ENCODE data around the gene IPMK. TPM values are rescaled to one million over a fixed set of nuclear protein-coding genes. Genes with fewer than 3 reads are reported as not detected.
"Not testable (repeated sequence)": the region's sequence is repeated elsewhere in the genome, so short reads cannot be mapped to it uniquely, and the experiment has no call there.

IPMK gene
- total and polyA plus RNA-seq, 2 donors (not counting 3 experiments of a cell fraction or from before 2014, with no cell fraction given) = 1.4 to 8.1 TPM

DNA sequence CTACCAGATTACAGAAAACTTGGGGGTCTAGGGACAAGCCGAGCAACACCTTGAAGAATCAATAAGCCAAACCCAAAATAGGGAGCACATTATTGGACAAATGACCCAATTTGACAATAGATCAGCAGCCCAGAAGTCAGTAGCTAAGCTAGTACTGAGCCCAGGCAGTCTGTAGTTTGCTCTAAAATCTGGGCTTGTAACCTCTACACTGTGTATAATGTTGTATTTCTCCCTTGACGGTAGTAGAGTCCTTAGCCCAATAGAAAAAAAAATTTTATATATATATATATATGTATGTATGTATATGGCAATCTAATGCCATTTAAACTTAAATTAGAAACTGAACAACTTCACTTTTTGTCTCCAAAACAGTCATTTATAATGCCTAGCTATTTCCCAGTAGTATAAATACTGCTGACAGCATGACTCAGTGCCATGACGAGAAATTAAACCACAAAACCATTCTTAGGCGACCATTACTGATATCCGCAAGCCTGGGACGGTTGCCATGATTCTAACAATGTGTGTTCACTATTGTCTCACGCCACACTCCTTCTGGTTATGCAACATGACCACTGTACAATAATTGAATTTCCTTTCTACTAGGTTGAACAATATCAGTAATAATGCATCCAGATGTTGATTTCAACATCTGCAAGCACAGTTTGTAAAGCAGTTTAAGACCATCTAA is 110.5 kb downstream of the IPMK start:
- no peaks in the 10 kb centered on the region for H3K9me3 ChIP-seq (replicated peaks; ENCODE audit: control insufficient read depth, insufficient read depth, low read length)
- intact Hi-C loops (cut with micrococcal nuclease) (no loop called here), dilution Hi-C loops (cut with MboI; ENCODE audit: extremely low pct_ligation_motif_present, low sequenced_read_pairs) (no loop called here)
- no peak for DNase-seq (ENCODE audit: low read depth, low spot score)
- no peak overlapping the region for H3K4me2 ChIP-seq (ENCODE audit: insufficient read depth, low read length)
- no peak overlapping the region for H2AFZ ChIP-seq (ENCODE audit: low read depth, low read length)
- H3K9me1 ChIP-seq (replicated peaks; ENCODE audit: control insufficient read depth, extremely low read depth, insufficient read depth, low read length) = no peaks in the 10 kb centered on the region
- ChIA-PET CTCF (interaction anchor here (1.7 kb wide), 1 partner anchor 134 kb away, joined by 4 read pairs; no protein-coding TSS in a partner anchor), POLR2A (no interaction called here)
- no peak overlapping the region for H3K4me3 ChIP-seq (replicated peaks in 1 of 3; ENCODE audit: insufficient read depth in 1 of 3, low read depth in 1 of 3, low read length in 3 of 3)
- H4K20me1 ChIP-seq (replicated peaks; ENCODE audit: control insufficient read depth, extremely low read depth, insufficient read depth, low read length) = no peaks in the 10 kb centered on the region
- no peaks in the 10 kb centered on the region for H3K79me2 ChIP-seq (ENCODE audit: control insufficient read depth, insufficient read depth, low read length)
- no peak overlapping the region for H3K27ac ChIP-seq (ENCODE audit: insufficient read depth, low read depth, low read length)
- no peak overlapping the region for H3K9ac ChIP-seq (replicated peaks; ENCODE audit: extremely low read depth, insufficient read depth, low read length)
- no peak for FAIRE-seq
- no TSS peak for BruUV-seq (replicated peaks)
- H3K36me3 ChIP-seq (ENCODE audit: control insufficient read depth in 2 of 2, extremely low read depth in 1 of 2, insufficient read depth in 2 of 2, low read length in 2 of 2) = no peaks in the 10 kb centered on the region
- TF ChIP-seq, protein P1, sequence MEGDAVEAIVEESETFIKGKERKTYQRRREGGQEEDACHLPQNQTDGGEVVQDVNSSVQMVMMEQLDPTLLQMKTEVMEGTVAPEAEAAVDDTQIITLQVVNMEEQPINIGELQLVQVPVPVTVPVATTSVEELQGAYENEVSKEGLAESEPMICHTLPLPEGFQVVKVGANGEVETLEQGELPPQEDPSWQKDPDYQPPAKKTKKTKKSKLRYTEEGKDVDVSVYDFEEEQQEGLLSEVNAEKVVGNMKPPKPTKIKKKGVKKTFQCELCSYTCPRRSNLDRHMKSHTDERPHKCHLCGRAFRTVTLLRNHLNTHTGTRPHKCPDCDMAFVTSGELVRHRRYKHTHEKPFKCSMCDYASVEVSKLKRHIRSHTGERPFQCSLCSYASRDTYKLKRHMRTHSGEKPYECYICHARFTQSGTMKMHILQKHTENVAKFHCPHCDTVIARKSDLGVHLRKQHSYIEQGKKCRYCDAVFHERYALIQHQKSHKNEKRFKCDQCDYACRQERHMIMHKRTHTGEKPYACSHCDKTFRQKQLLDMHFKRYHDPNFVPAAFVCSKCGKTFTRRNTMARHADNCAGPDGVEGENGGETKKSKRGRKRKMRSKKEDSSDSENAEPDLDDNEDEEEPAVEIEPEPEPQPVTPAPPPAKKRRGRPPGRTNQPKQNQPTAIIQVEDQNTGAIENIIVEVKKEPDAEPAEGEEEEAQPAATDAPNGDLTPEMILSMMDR (IDR thresholded peaks at IDR 0.05; ENCODE audit: extremely low read depth in 1 of 2, insufficient read depth in 1 of 2, low read depth in 1 of 2, low read length in 2 of 2) = no peak
- no peak for TF ChIP-seq JUN (IDR thresholded peaks at IDR 0.05; ENCODE audit: borderline replicate concordance, insufficient read depth, insufficient read length, low read depth)
- no peak for TF ChIP-seq GATA2 (IDR thresholded peaks at IDR 0.05; ENCODE audit: insufficient read depth, insufficient read length, low read depth, low read length)
- no peak for TF ChIP-seq EZH2 (IDR thresholded peaks at IDR 0.05; ENCODE audit: borderline replicate concordance, low read depth, low read length, severe bottlenecking)
- no peaks in the 10 kb centered on the region for H3K4me1 ChIP-seq (ENCODE audit: control insufficient read depth, extremely low read depth, insufficient read depth, low read length)
- no peaks in the 10 kb centered on the region for H3K27me3 ChIP-seq (ENCODE audit: control insufficient read depth in 2 of 2, insufficient read depth in 2 of 2, low read length in 2 of 2)

DNA sequence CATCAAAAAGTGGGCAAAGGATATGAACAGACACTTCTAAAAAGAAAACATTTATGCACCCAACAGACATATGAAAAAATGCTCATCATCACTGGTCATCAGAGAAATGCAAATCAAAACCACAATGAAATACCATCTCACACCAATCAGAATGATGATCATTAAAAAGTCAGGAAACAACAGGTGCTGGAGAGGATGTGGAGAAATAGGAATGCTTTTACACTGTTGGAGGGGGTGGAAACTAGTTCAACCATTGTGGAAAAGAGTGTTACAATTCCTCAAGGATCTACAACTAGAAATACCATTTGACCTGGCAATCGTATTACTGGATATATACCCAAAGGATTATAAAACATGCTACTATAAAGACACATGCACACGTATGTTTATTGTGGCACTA is 111.8 kb downstream of the IPMK start:
- dilution Hi-C loops (cut with MboI; ENCODE audit: extremely low pct_ligation_motif_present, low sequenced_read_pairs); H3K36me3 ChIP-seq (ENCODE audit: control insufficient read depth in 2 of 2, extremely low read depth in 1 of 2, insufficient read depth in 2 of 2, low read length in 2 of 2); H3K9me3 ChIP-seq (replicated peaks; ENCODE audit: control insufficient read depth, insufficient read depth, low read length); intact Hi-C loops (cut with micrococcal nuclease); H3K4me1 ChIP-seq (ENCODE audit: control insufficient read depth, extremely low read depth, insufficient read depth, low read length); H4K20me1 ChIP-seq (replicated peaks; ENCODE audit: control insufficient read depth, extremely low read depth, insufficient read depth, low read length); POLR2A ChIA-PET; H3K27me3 ChIP-seq (ENCODE audit: control insufficient read depth in 2 of 2, insufficient read depth in 2 of 2, low read length in 2 of 2); H3K9me1 ChIP-seq (replicated peaks; ENCODE audit: control insufficient read depth, extremely low read depth, insufficient read depth, low read length); H3K4me3 ChIP-seq (replicated peaks in 1 of 3; ENCODE audit: insufficient read depth in 1 of 3, low read depth in 1 of 3, low read length in 3 of 3); H3K9ac ChIP-seq (replicated peaks; ENCODE audit: extremely low read depth, insufficient read depth, low read length); H3K4me2 ChIP-seq (ENCODE audit: insufficient read depth, low read length); H3K27ac ChIP-seq (ENCODE audit: insufficient read depth, low read depth, low read length); CTCF ChIA-PET; H3K79me2 ChIP-seq (ENCODE audit: control insufficient read depth, insufficient read depth, low read length); H2AFZ ChIP-seq (ENCODE audit: low read depth, low read length); BruUV-seq (replicated peaks); DNase-seq (ENCODE audit: low read depth, low spot score); FAIRE-seq: not testable (repeated sequence)

All from endothelial cell of umbilical vein (primary cell).